ENCODE data around the gene MCAM. TPM values are rescaled to one million over a fixed set of nuclear protein-coding genes. Genes with fewer than 3 reads are reported as not detected.
A peak's percentile ranks its signal among the peaks of the same experiment; 100 is the strongest.

Gene MCAM
- total and polyA plus RNA-seq, 2 of the 8 experiments (the other 6 are each of a cell fraction or from before 2014, with no cell fraction given) = 22.4 to 32.2 TPM

DNA sequence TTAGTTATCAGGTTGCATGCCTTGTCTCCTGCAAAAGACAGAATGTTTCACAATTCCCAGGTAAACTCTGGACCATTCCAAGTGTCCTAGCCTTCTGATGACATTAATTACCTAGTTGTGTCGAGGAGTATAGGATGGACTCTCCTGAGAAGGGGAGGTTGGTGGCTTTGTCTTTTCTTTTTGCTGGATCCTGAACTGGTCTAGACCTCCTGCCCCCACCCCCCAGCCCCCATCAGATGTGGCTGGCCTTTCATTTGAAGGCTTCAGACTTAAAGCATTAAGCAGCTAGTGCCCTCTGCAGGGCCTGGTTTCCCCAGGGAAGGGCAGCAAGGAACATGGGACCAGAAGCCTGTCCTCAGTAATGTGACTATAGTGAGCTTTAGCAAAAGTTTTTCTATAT, 9.7 kb downstream of the MCAM start:
- H3K36me3 ChIP-seq (ENCODE audit: control insufficient read depth in 2 of 4, insufficient read depth in 4 of 4, low read length in 3 of 4) = peaks cover 5 to 45% (median 16%) of the 10 kb centered on the region in 4 experiments; a peak in 7 of 8 replicates
- no peaks in the 10 kb centered on the region for H3K27me3 ChIP-seq (replicated peaks in 1 of 4; ENCODE audit: control insufficient read depth in 3 of 4, extremely low read depth in 1 of 4, insufficient read depth in 3 of 4, low read length in 3 of 4)
- TF ChIP-seq BCL11A (IDR thresholded peaks at IDR 0.05; ENCODE audit: low read depth in 2 of 2, low read length in 2 of 2) (no peak), RXRA (IDR thresholded peaks at IDR 0.05; ENCODE audit: insufficient read depth, low read depth, low read length) (no peak), RAD21 (IDR thresholded peaks at IDR 0.05 in 1 of 2, conservative IDR thresholded peaks at IDR 0.05 in 1 of 2; ENCODE audit: low read depth in 2 of 2, low read length in 2 of 2) (peak; percentile 26 to 45; a peak in 2 of 4 replicates)
- TF ChIP-seq, protein P1, sequence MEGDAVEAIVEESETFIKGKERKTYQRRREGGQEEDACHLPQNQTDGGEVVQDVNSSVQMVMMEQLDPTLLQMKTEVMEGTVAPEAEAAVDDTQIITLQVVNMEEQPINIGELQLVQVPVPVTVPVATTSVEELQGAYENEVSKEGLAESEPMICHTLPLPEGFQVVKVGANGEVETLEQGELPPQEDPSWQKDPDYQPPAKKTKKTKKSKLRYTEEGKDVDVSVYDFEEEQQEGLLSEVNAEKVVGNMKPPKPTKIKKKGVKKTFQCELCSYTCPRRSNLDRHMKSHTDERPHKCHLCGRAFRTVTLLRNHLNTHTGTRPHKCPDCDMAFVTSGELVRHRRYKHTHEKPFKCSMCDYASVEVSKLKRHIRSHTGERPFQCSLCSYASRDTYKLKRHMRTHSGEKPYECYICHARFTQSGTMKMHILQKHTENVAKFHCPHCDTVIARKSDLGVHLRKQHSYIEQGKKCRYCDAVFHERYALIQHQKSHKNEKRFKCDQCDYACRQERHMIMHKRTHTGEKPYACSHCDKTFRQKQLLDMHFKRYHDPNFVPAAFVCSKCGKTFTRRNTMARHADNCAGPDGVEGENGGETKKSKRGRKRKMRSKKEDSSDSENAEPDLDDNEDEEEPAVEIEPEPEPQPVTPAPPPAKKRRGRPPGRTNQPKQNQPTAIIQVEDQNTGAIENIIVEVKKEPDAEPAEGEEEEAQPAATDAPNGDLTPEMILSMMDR (IDR thresholded peaks at IDR 0.05; ENCODE audit: control extremely low read depth in 1 of 3, insufficient read depth in 1 of 3, low read depth in 1 of 3, low read length in 3 of 3) = peak in 2 of 3 experiments; percentile 2 to 30; a peak in 3 of 4 replicates
- H3K9me3 ChIP-seq (ENCODE audit: insufficient read depth in 2 of 2, low read depth in 1 of 2, low read length in 1 of 2) = no peaks in the 10 kb centered on the region
- H4K91ac ChIP-seq (replicated peaks; ENCODE audit: insufficient read length, low read length) = no peak overlapping the region
- no peak overlapping the region for H3K14ac ChIP-seq (ENCODE audit: insufficient read length)
- POLR2A ChIA-PET (ENCODE audit: partially characterized antibody) = interaction anchor here (0.6 to 5.6 kb wide), 8 partner anchors 10 to 290 kb away, joined by 3 to 44 read pairs (median 4); partner anchors contain the start of genes HMBS and MCAM
- DNase-seq (ENCODE audit: low read depth in 1 of 2, low spot score in 2 of 2) = no peak
- H3K79me1 ChIP-seq (ENCODE audit: low read depth, low read length) = no peaks in the 10 kb centered on the region
- H3K4me1 ChIP-seq (replicated peaks in 1 of 4; ENCODE audit: control insufficient read depth in 3 of 4, insufficient read depth in 4 of 4, low read length in 3 of 4) = no peaks in the 10 kb centered on the region
- no peak overlapping the region for H3K18ac ChIP-seq (ENCODE audit: extremely low read depth, low read length)
- H3K23ac ChIP-seq (ENCODE audit: insufficient read length) = no peak overlapping the region
- no peak overlapping the region for H3K4me2 ChIP-seq (ENCODE audit: insufficient read depth in 1 of 2, low read depth in 2 of 2, low read length in 2 of 2)
- WGBS, 2 experiments (ENCODE audit: extremely low coverage in 1 of 2, insufficient coverage in 1 of 2, insufficient read length in 1 of 2, insufficient replicate concordance in 2 of 2, low coverage in 1 of 2, low lambda C conversion rate in 2 of 2, missing lambda C conversion rate in 1 of 2) = 63% methylated on average over 1 of the region's 1 CpG; no CpG with 5 or more reads in 1 of the 2 experiments
- H2BK120ac ChIP-seq (replicated peaks; ENCODE audit: low read depth, low read length) = no peak overlapping the region
- no peak overlapping the region; the same call in 1 of the 2 replicates for H3K27ac ChIP-seq (ENCODE audit: low read depth, low read length)
- H3K79me2 ChIP-seq (ENCODE audit: control insufficient read depth in 1 of 2, insufficient read depth in 2 of 2, low read length in 2 of 2) = no peaks in the 10 kb centered on the region
- CTCF ChIA-PET (ENCODE audit: partially characterized antibody) = interaction anchor here (0.6 to 13.8 kb wide), 13 partner anchors 8 to 225 kb away, joined by 3 to 174 read pairs (median 5); no protein-coding TSS in a partner anchor
- no peak overlapping the region for H2AFZ ChIP-seq (ENCODE audit: low read length)
- H3K9ac ChIP-seq (replicated peaks in 1 of 4; ENCODE audit: extremely low read depth in 1 of 4, low read depth in 3 of 4, low read length in 3 of 4) = no peak overlapping the region
- no peak overlapping the region for H3K4ac ChIP-seq (replicated peaks; ENCODE audit: insufficient read length, low read depth, low read length)
- H4K5ac ChIP-seq (ENCODE audit: insufficient read length, low read depth, low read length) = no peak overlapping the region
- H4K20me1 ChIP-seq (replicated peaks in 1 of 2; ENCODE audit: control insufficient read depth in 1 of 2, insufficient read depth in 2 of 2, low read length in 2 of 2) = peaks cover 5 to 6% of the 10 kb centered on the region in 2 experiments
- H2BK20ac ChIP-seq (ENCODE audit: low read length) = no peak overlapping the region
- no peak overlapping the region for H2BK5ac ChIP-seq (ENCODE audit: low read depth, low read length)
- no peak overlapping the region for H4K8ac ChIP-seq (ENCODE audit: extremely low read depth, insufficient read depth, low read length)
- no peak overlapping the region for H2BK12ac ChIP-seq (ENCODE audit: low read depth, low read length)
- no peak overlapping the region for H2AK5ac ChIP-seq (ENCODE audit: low read depth, low read length)
- H3K4me3 ChIP-seq (ENCODE audit: extremely low read depth in 1 of 4, insufficient read depth in 2 of 4, low read depth in 3 of 4, low read length in 4 of 4) = no peak overlapping the region
- FAIRE-seq = no peak
- H2BK15ac ChIP-seq (ENCODE audit: low read length) = no peak overlapping the region
- H3K56ac ChIP-seq (replicated peaks; ENCODE audit: insufficient read length, low read depth, low read length) = no peak overlapping the region
- H3K23me2 ChIP-seq (ENCODE audit: low read depth, low read length) = no peaks in the 10 kb centered on the region
